Adrenal gland (tissue), 5 donors: ENCODE measurements around the gene PLA2R1.

Experiments
- CTCF ChIP-seq, 6 experiments: fragments of 450-650 bp in 4 of 6; fragments of 200-600 bp in 2 of 6; sonication (generic) in 1 of 6; IDR thresholded peaks; 1 replicate in 5 of 6; 2 replicates in 1 of 6; pipeline versions ENCODE4 v1.5.1 to v1.8.0; 2016 to 2021; ENCODE audit warnings: antibody characterized with exemption in 6 of 6, mild to moderate bottlenecking in 2 of 6, moderate library complexity in 1 of 6
- POLR2A ChIP-seq, 2 donors: fragments of 450-650 bp; IDR thresholded peaks; one replicate each; pipeline ENCODE4 v1.6.1; 2017; ENCODE audit warnings: antibody characterized with exemption in 2 of 2, mild to moderate bottlenecking in 2 of 2, moderate library complexity in 1 of 2
- donor health status: DM: no; HTN: no; CAD: no.

DNA sequence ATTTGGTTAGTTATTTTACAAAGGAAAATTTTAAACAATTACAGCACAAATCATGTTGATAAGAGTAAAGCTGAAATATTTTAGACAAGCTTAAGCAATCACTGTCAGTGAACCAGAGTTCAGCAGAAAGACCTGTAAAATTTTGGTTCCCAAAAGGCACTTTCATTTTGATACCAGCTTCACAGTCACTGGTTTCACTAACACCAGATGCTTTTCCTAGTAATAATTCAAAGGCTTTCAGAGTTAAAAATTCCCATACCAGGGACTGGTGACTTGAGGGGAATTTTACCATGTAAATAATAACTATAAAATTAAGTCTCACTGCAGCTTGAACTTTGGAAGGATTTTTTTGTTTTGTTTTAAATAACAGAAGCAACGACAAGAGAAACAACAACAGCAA, 162.1 kb downstream of the PLA2R1 start:
- no peak for TF ChIP-seq POLR2A (IDR thresholded peaks at IDR 0.05)
- no peak for TF ChIP-seq CTCF (IDR thresholded peaks at IDR 0.05)
